ENCODE data around the gene TFPI2.

Gene TFPI2

DNA sequence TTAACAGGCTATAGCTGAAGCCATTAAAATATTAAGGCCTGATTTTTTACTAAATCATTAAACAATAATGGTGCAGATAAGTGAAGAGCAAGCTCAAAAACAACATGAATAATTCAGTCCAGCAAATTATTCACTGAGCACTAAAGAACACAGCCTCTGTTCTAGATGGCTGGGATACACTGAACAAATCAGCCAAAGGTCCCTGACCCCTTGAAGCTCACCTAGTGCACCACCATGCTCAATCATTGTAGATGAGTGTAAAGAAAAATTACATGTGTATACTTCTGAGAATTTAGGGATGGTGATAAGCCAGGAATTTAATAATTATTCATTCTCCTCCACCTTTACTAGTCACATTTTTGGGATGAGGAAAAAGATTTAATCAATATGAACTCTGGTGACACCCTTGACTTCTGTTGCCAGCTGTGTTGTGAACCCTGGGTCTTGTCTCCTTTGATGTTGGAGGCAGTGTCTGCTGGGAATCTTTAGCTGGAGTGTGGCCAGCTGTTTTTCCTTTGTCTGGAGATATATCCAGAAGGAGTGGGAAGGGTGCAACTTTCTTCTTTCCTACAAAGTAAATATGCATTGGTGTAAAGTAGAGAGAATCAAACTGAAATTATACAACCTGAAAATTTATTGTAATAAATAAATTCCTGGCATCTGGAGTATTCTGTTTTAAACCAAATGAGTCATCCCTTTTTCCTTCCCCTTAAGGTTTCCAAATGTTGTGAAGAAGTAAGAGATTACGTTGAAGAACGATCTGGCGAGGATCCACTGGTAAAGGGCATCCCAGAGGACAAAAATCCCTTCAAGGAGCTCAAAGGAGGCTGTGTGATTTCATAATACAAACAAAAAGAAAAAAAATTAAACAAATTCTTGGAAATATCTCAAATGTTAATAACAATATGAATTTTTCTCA lies 19.8 kb upstream of the TFPI2 start:
- Histone ChIP-seq H3K4me1 (ENCODE audit: control insufficient read depth, insufficient read depth, low read length, unreplicated experiment) (peaks cover 13% of the 10 kb centered on the region), H3K79me2 (ENCODE audit: control insufficient read depth, insufficient read depth, low read length, unreplicated experiment) (no peaks in the 10 kb centered on the region), H3K36me3 (ENCODE audit: insufficient read depth, low read length) (no peaks in the 10 kb centered on the region), H3K27ac (ENCODE audit: low read depth, low read length) (no peak overlapping the region), H3K27me3 (ENCODE audit: insufficient read depth, low read length) (no peaks in the 10 kb centered on the region), H3K4me3 (ENCODE audit: low read depth, low read length) (no peak overlapping the region), H2AFZ (ENCODE audit: low read length, unreplicated experiment) (no peak overlapping the region)

- H3K4me1 ChIP-seq (ENCODE audit: control insufficient read depth, insufficient read depth, low read length, unreplicated experiment), result peaks cover 8% of the 10 kb centered on the region
- H3K4me3 ChIP-seq (ENCODE audit: low read depth, low read length), result no peak within 1 kb of the TSS
- no peak within 1 kb of the TSS for H2AFZ ChIP-seq (ENCODE audit: low read length, unreplicated experiment)
- no peaks in the 10 kb centered on the region for H3K27me3 ChIP-seq (ENCODE audit: insufficient read depth, low read length)
- H3K79me2 ChIP-seq (ENCODE audit: control insufficient read depth, insufficient read depth, low read length, unreplicated experiment), result no peaks in the 10 kb centered on the region
- H3K27ac ChIP-seq (ENCODE audit: low read depth, low read length), result no peak within 1 kb of the TSS
- no peaks in the 10 kb centered on the region for H3K36me3 ChIP-seq (ENCODE audit: insufficient read depth, low read length)
Measured at GRCh38 chr7:93906267-93906666, 15.7 kb upstream of the TFPI2 start, which contains the start of gene GNGT1. Gene GNGT1, plus strand, starts transcription at chr7:93906567. Its CDS starts 180 bp downstream, at chr7:93906747.

DNA sequence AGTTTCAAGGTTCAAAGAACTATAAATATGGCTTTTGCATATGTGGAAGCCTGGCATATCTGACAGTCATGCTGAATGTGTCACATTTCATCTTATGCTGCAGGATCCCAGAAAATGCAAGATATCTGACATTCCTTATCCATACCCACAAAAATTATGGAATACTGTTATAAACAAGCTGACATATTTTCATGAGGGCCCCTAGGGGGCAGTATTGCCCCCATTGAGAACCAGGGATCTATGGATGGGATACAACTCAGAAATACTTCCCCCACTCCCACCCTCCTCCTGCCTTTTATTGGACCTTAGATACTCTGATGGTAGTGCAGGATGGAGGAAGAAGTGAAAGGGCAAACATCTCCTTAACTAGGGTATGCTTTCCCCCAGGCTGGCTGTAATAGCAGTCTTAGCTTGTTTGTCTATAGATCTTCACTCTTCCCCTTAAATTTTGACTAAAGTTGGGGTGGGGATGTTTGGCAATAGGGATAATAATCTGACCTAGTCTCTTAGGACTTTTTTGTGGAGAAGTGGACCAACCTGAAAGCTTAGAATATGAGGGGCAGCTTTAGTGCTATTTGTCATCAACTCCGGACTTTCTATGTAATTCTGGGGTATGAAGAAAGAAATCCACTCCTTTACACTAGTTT lies 12.3 kb upstream of the TFPI2 start:
- no peaks in the 10 kb centered on the region for H3K36me3 ChIP-seq (ENCODE audit: insufficient read depth, low read length)
- no peaks in the 10 kb centered on the region for H3K4me1 ChIP-seq (ENCODE audit: control insufficient read depth, insufficient read depth, low read length, unreplicated experiment)
- H3K79me2 ChIP-seq (ENCODE audit: control insufficient read depth, insufficient read depth, low read length, unreplicated experiment), result no peaks in the 10 kb centered on the region
- no peak overlapping the region for H3K4me3 ChIP-seq (ENCODE audit: low read depth, low read length)
- H3K27ac ChIP-seq (ENCODE audit: low read depth, low read length), result no peak overlapping the region
- H2AFZ ChIP-seq (ENCODE audit: low read length, unreplicated experiment), result peak overlapping the region; percentile 78
- no peaks in the 10 kb centered on the region for H3K27me3 ChIP-seq (ENCODE audit: insufficient read depth, low read length)

GRCh38 chr7:93897680-93898079 lies 7.1 kb upstream of the TFPI2 start:
- H2AFZ ChIP-seq (ENCODE audit: low read length, unreplicated experiment), result no peak overlapping the region
- no peak overlapping the region for H3K27ac ChIP-seq (ENCODE audit: low read depth, low read length)
- H3K4me3 ChIP-seq (ENCODE audit: low read depth, low read length), result no peak overlapping the region
- H3K79me2 ChIP-seq (ENCODE audit: control insufficient read depth, insufficient read depth, low read length, unreplicated experiment), result no peaks in the 10 kb centered on the region
- H3K4me1 ChIP-seq (ENCODE audit: control insufficient read depth, insufficient read depth, low read length, unreplicated experiment), result peaks cover 8% of the 10 kb centered on the region
- no peaks in the 10 kb centered on the region for H3K36me3 ChIP-seq (ENCODE audit: insufficient read depth, low read length)
- no peaks in the 10 kb centered on the region for H3K27me3 ChIP-seq (ENCODE audit: insufficient read depth, low read length)

DNA sequence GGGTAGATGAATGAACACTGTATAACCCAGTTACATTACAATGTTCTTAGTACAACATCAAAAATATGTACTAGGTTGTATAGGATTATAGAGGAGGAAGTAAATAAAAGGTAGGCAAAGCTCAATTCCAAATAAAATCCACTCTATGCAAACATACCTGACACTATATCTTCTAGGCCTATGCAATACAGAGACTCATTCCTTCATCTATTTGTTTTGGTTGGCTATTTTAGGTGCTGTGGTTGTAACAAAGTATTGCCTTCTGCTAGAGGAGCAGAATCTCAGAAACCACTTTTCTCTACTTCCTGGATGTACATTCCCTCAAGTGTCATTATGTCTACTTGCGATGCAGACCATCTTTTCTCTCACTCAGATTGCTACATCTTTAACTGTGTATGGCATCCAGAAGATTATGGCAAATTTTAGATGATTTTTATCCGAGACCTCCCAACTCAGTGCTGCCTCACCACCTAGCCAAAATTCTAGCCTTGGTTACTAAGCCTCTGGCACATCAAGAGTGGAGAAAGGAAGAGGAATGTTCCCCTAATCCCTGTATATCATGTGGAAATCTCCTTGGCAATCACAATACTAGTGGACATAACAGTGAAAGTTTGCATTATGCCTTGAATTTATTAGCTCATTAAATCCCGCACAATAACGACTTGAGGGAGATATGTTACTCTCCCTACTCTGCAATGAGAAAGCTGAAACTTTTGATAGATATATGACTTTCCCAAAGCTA lies 5.5 kb upstream of the TFPI2 start:
- Histone ChIP-seq H3K79me2 (ENCODE audit: control insufficient read depth, insufficient read depth, low read length, unreplicated experiment) (no peaks in the 10 kb centered on the region), H3K27ac (ENCODE audit: low read depth, low read length) (no peak overlapping the region), H3K36me3 (ENCODE audit: insufficient read depth, low read length) (no peaks in the 10 kb centered on the region), H3K27me3 (ENCODE audit: insufficient read depth, low read length) (no peaks in the 10 kb centered on the region), H3K4me1 (ENCODE audit: control insufficient read depth, insufficient read depth, low read length, unreplicated experiment) (peaks cover 8% of the 10 kb centered on the region), H3K4me3 (ENCODE audit: low read depth, low read length) (no peak overlapping the region), H2AFZ (ENCODE audit: low read length, unreplicated experiment) (no peak overlapping the region)

- no peak overlapping the region for H3K4me3 ChIP-seq (ENCODE audit: low read depth, low read length)
- no peaks in the 10 kb centered on the region for H3K79me2 ChIP-seq (ENCODE audit: control insufficient read depth, insufficient read depth, low read length, unreplicated experiment)
- H3K36me3 ChIP-seq (ENCODE audit: insufficient read depth, low read length), result no peaks in the 10 kb centered on the region
- H3K4me1 ChIP-seq (ENCODE audit: control insufficient read depth, insufficient read depth, low read length, unreplicated experiment), result peaks cover 8% of the 10 kb centered on the region
- no peak overlapping the region for H3K27ac ChIP-seq (ENCODE audit: low read depth, low read length)
- H3K27me3 ChIP-seq (ENCODE audit: insufficient read depth, low read length), result no peaks in the 10 kb centered on the region
- no peak overlapping the region for H2AFZ ChIP-seq (ENCODE audit: low read length, unreplicated experiment)
Measured at GRCh38 chr7:93894966-93895640, 4.5 kb upstream of the TFPI2 start.

DNA sequence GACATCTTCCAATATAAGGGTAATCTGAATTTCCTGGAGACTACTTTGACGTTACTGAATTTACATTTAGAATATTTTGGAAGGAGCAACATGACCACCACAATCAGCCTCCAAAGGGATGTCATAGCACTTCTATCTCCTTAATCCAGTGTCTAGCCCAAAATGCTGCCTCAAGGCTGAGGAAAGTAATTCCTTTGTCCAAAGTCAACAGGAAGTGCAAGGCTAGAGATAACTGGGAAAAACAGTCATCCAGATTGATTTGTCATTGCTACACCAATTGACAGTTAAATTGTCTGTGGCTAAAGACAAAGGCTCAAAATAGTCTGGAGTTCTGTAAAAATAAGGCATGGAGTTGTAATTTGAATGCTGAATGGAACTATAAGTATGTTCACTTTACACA lies 3.9 kb upstream of the TFPI2 start:
- H3K79me2 ChIP-seq (ENCODE audit: control insufficient read depth, insufficient read depth, low read length, unreplicated experiment), result no peaks in the 10 kb centered on the region
- H2AFZ ChIP-seq (ENCODE audit: low read length, unreplicated experiment), result no peak overlapping the region
- no peak overlapping the region for H3K27ac ChIP-seq (ENCODE audit: low read depth, low read length)
- no peak overlapping the region for H3K4me3 ChIP-seq (ENCODE audit: low read depth, low read length)
- H3K4me1 ChIP-seq (ENCODE audit: control insufficient read depth, insufficient read depth, low read length, unreplicated experiment), result peaks cover 12% of the 10 kb centered on the region
- H3K36me3 ChIP-seq (ENCODE audit: insufficient read depth, low read length), result no peaks in the 10 kb centered on the region
- H3K27me3 ChIP-seq (ENCODE audit: insufficient read depth, low read length), result no peaks in the 10 kb centered on the region

DNA sequence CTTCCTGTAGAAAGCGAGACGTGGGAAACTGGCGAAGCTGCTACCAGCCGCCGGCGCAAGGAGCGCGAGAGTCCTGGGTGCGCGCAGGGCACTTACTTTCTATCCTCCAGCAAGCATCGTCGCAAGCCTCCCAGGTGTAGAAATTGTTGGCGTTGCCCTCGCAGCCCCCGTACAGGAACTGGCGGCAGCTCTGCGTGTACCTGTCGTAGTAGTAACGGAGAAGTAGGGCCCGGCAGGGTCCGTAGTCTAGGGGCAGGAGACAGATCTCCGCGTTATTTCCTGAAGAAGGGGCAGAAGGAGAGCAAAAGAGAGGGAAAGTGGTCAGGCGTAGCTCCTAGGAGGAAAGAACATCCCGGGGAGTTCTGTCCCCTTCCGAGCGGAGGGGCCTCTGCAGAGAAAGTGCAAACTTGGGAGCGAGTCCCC lies 501 bp downstream of the TFPI2 start:
- Histone ChIP-seq H3K27me3 (ENCODE audit: insufficient read depth, low read length) (no peaks in the 10 kb centered on the region), H3K4me3 (ENCODE audit: low read depth, low read length) (peak overlapping the region; percentile 93), H3K36me3 (ENCODE audit: insufficient read depth, low read length) (no peaks in the 10 kb centered on the region), H2AFZ (ENCODE audit: low read length, unreplicated experiment) (peak overlapping the region; percentile 72), H3K79me2 (ENCODE audit: control insufficient read depth, insufficient read depth, low read length, unreplicated experiment) (peaks cover 3% of the 10 kb centered on the region), H3K27ac (ENCODE audit: low read depth, low read length) (peak overlapping the region; percentile 72), H3K4me1 (ENCODE audit: control insufficient read depth, insufficient read depth, low read length, unreplicated experiment) (peaks cover 17% of the 10 kb centered on the region)

GRCh38 chr7:93889261-93889660 lies 1.3 kb downstream of the TFPI2 start:
- H3K27ac ChIP-seq (ENCODE audit: low read depth, low read length), result peak overlapping the region; percentile 72
- peaks cover 3% of the 10 kb centered on the region for H3K79me2 ChIP-seq (ENCODE audit: control insufficient read depth, insufficient read depth, low read length, unreplicated experiment)
- no peaks in the 10 kb centered on the region for H3K27me3 ChIP-seq (ENCODE audit: insufficient read depth, low read length)
- no peaks in the 10 kb centered on the region for H3K36me3 ChIP-seq (ENCODE audit: insufficient read depth, low read length)
- H2AFZ ChIP-seq (ENCODE audit: low read length, unreplicated experiment), result no peak overlapping the region
- H3K4me3 ChIP-seq (ENCODE audit: low read depth, low read length), result peak overlapping the region; percentile 93
- H3K4me1 ChIP-seq (ENCODE audit: control insufficient read depth, insufficient read depth, low read length, unreplicated experiment), result peaks cover 11% of the 10 kb centered on the region

DNA sequence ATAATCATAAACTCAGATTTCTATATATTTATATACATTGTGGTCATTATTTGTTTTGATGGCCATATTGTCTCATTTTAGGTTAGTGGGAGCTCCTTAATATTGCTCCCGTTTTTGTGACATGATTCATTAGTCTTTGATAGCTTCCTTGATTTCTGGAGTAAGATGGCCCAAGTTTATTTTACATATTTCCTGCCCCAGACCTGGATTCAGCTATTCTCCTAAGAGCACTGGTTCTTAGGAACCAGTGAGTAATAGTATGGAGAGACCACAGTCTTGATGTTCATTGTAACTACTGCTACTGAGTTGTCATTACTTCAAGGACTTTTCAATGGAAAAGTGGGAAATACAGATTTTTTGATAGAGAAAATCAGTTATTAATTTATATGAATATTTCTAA lies 6.0 kb downstream of the TFPI2 start:
- H3K4me3 ChIP-seq (ENCODE audit: low read depth, low read length), result no peak overlapping the region
- H3K79me2 ChIP-seq (ENCODE audit: control insufficient read depth, insufficient read depth, low read length, unreplicated experiment), result peaks cover 3% of the 10 kb centered on the region
- H3K4me1 ChIP-seq (ENCODE audit: control insufficient read depth, insufficient read depth, low read length, unreplicated experiment), result peaks cover 6% of the 10 kb centered on the region
- peaks cover 4% of the 10 kb centered on the region; the same call in 1 of the 2 replicates for H3K36me3 ChIP-seq (ENCODE audit: insufficient read depth, low read length)
- no peak overlapping the region for H3K27ac ChIP-seq (ENCODE audit: low read depth, low read length)
- H3K27me3 ChIP-seq (ENCODE audit: insufficient read depth, low read length), result no peaks in the 10 kb centered on the region
- H2AFZ ChIP-seq (ENCODE audit: low read length, unreplicated experiment), result no peak overlapping the region
